Mesenchymal stem cell (in vitro differentiated cells and primary cell): ENCODE data around the gene PDZD2.
A peak's percentile ranks its signal among the peaks of the same experiment; 100 is the strongest.

ENCODE experiments used
- DNase-seq: peaks from one replicate; pipeline ENCODE4 v3.0.0-alpha.2; 2013
- H2AFZ ChIP-seq: one replicate; pipeline ENCODE4 v1.6.1; 2013; ENCODE audit warnings: low read depth, mild to moderate bottlenecking, control low read depth, inconsistent platforms, low read length, moderate library complexity
- H2AK5ac ChIP-seq: 2 replicates; pipeline ENCODE4 v1.6.1; 2013; ENCODE audit warnings: low read length, moderate library complexity, mild to moderate bottlenecking, inconsistent platforms; ENCODE audit not compliant: severe bottlenecking
- H2BK120ac ChIP-seq: one replicate; pipeline ENCODE4 v1.6.1; 2013; ENCODE audit warnings: low read depth, mild to moderate bottlenecking, inconsistent platforms, low read length, moderate library complexity
- H2BK12ac ChIP-seq, 2 experiments: one replicate each; pipeline ENCODE4 v1.6.1; 2013; ENCODE audit warnings: inconsistent platforms in 2 of 2, low read length in 2 of 2, mild to moderate bottlenecking in 2 of 2, moderate library complexity in 2 of 2, control low read depth in 1 of 2
- H2BK15ac ChIP-seq: one replicate; pipeline ENCODE4 v1.6.1; 2013; ENCODE audit warnings: mild to moderate bottlenecking, low read depth, inconsistent platforms; ENCODE audit not compliant: poor library complexity, severe bottlenecking
- H2BK5ac ChIP-seq: 2 replicates; pipeline ENCODE4 v1.6.1; 2013; ENCODE audit warnings: low read depth, mild to moderate bottlenecking, low read length, control low read depth, inconsistent platforms; ENCODE audit not compliant: poor library complexity, severe bottlenecking
- H3K14ac ChIP-seq, 2 experiments: one replicate each; pipeline ENCODE4 v1.6.1; 2013; ENCODE audit warnings: inconsistent platforms in 2 of 2, low read length in 2 of 2, control low read depth in 1 of 2, mild to moderate bottlenecking in 1 of 2, moderate library complexity in 1 of 2
- H3K18ac ChIP-seq, 2 experiments: one replicate each; pipeline ENCODE4 v1.6.1; 2013; ENCODE audit warnings: inconsistent platforms in 2 of 2, low read length in 2 of 2, control low read depth in 1 of 2, low read depth in 1 of 2, mild to moderate bottlenecking in 1 of 2
- H3K23ac ChIP-seq, 2 experiments: one replicate each; pipeline ENCODE4 v1.6.1; 2013; ENCODE audit warnings: inconsistent platforms in 2 of 2, low read length in 2 of 2, mild to moderate bottlenecking in 2 of 2, moderate library complexity in 2 of 2, control low read depth in 1 of 2
- H3K27ac ChIP-seq: 2 replicates; pipeline ENCODE4 v1.5.1; 2013; ENCODE audit warnings: mild to moderate bottlenecking, moderate library complexity, low read length, control low read depth, inconsistent platforms; ENCODE audit not compliant: poor library complexity, severe bottlenecking
- H3K27me3 ChIP-seq, 2 experiments: 2 replicates each; pipeline versions ENCODE4 v1.6.1 to v1.7.0; 2013; ENCODE audit warnings: low read length in 2 of 2, mild to moderate bottlenecking in 2 of 2, moderate library complexity in 2 of 2, control low read depth in 1 of 2, inconsistent platforms in 1 of 2; ENCODE audit not compliant: control insufficient read depth in 1 of 2, insufficient read depth in 1 of 2
- H3K36me3 ChIP-seq, 2 experiments: 2 replicates each; pipeline versions ENCODE4 v1.6.1 to v1.7.0; 2013; ENCODE audit warnings: low read length in 2 of 2, control low read depth in 1 of 2, inconsistent platforms in 1 of 2, low read depth in 1 of 2, mild to moderate bottlenecking in 1 of 2; ENCODE audit not compliant: insufficient read depth in 2 of 2, control insufficient read depth in 1 of 2
- H3K4ac ChIP-seq, 2 experiments: one replicate each; pipeline ENCODE4 v1.6.1; 2013; ENCODE audit warnings: inconsistent platforms in 2 of 2, low read length in 2 of 2, mild to moderate bottlenecking in 2 of 2, moderate library complexity in 2 of 2, control low read depth in 1 of 2, low read depth in 1 of 2
- H3K4me1 ChIP-seq: 2 replicates; pipeline ENCODE4 v1.6.1; 2013; ENCODE audit warnings: low read depth, low read length, control low read depth; ENCODE audit not compliant: control insufficient read depth, insufficient read depth
- H3K4me2 ChIP-seq: 2 replicates; pipeline ENCODE4 v1.6.1; 2013; ENCODE audit warnings: low read length, mild to moderate bottlenecking, inconsistent platforms; ENCODE audit not compliant: poor library complexity, severe bottlenecking
- H3K4me3 ChIP-seq, 2 experiments: 2 replicates each; pipeline versions ENCODE4 v1.5.1 to v1.7.0; 2013; ENCODE audit warnings: low read length in 2 of 2, mild to moderate bottlenecking in 2 of 2, control low read depth in 1 of 2, low read depth in 1 of 2; ENCODE audit not compliant: insufficient read depth in 1 of 2
- H3K79me1 ChIP-seq: replicated peaks from 2 replicates; pipeline ENCODE4 v1.6.1; 2013; ENCODE audit warnings: mild to moderate bottlenecking, control low read depth, low read length, inconsistent platforms; ENCODE audit not compliant: poor library complexity, severe bottlenecking
- H3K9ac ChIP-seq: 2 replicates; pipeline ENCODE4 v1.7.0; 2013; ENCODE audit warnings: mild to moderate bottlenecking, low read length, moderate library complexity
- H3K9me3 ChIP-seq: 2 replicates; pipeline ENCODE4 v1.7.0; 2013; ENCODE audit warnings: mild to moderate bottlenecking, low read length; ENCODE audit not compliant: control insufficient read depth
- H4K8ac ChIP-seq: one replicate; pipeline ENCODE4 v1.6.1; 2013; ENCODE audit warnings: inconsistent platforms, mild to moderate bottlenecking, low read length, moderate library complexity
- H4K91ac ChIP-seq: one replicate; pipeline ENCODE4 v1.6.1; 2013; ENCODE audit warnings: mild to moderate bottlenecking, low read length, inconsistent platforms
- WGBS: methylation state at CpG from one replicate; pipeline ENCODE4 v1.1.7; 2013; ENCODE audit warnings: mixed read lengths; 5-methylcytosine and 5-hydroxymethylcytosine counted together

Gene PDZD2

DNA sequence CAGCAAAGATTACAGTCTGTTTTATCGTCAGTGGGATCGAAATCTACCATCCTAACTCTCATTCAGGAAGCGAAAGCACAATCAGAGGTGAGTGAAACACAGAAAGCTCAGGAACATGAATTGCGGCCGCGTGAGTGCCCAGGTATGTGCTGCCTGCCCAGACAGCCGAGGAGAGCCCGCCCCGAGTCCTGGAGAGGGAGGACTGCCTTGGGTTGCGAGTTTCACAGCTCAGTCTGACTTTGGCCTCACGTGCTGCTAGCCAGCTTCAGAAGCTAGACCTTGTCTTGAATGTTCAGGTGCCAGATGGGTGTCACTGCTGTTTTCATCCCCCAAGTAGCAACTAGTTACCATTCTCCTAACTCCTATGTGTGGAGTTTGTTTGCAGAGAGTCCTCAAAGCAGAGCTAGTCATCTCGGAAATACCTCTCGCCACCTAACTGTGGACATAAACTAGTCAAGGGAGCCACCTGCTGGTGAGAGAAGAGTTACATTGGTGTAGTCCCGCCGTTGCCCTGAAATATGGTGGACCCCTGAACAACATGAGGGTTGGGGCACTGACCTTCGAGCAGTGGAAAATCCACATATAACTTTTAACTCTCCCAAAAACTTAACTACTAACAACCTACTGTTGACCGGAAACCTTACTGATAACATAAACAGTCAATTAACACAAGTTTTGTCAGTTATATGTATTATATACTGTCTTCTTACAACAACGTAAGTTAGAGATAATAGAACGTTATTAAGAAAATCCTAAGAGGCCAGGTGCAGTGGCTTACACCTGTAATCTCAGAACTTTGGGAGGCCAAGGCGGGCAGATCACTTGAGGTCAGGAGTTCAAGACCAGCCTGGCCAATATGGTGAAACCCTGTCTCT, 454.2 kb downstream of the PDZD2 start:
- no peak overlapping the region for H2BK5ac ChIP-seq
- H4K8ac ChIP-seq, result no peak overlapping the region
- 63% methylated on average over 19 of the region's 20 CpGs for WGBS
- H3K4me1 ChIP-seq, result peaks cover 3% of the 10 kb centered on the region
- peaks cover 34 to 47% of the 10 kb centered on the region in 2 experiments for H3K36me3 ChIP-seq
- no peak overlapping the region for H2AK5ac ChIP-seq
- no peak overlapping the region for H3K18ac ChIP-seq
- H2BK15ac ChIP-seq, result no peak overlapping the region
- H3K79me1 ChIP-seq, result no peaks in the 10 kb centered on the region
- no peak overlapping the region for H2BK120ac ChIP-seq
- H2AFZ ChIP-seq, result no peak overlapping the region
- H3K9ac ChIP-seq, result no peak overlapping the region
- no peak overlapping the region for H4K91ac ChIP-seq
- H3K4me2 ChIP-seq, result no peak overlapping the region
- peak; percentile 77 for DNase-seq
- no peak overlapping the region for H3K4me3 ChIP-seq
- no peaks in the 10 kb centered on the region for H3K9me3 ChIP-seq
- no peak overlapping the region for H3K14ac ChIP-seq
- H3K23ac ChIP-seq, result peak overlapping the region in 1 of 2 experiments; percentile 53
- H2BK12ac ChIP-seq, result peak overlapping the region in 1 of 2 experiments; percentile 21
- no peaks in the 10 kb centered on the region for H3K27me3 ChIP-seq
- no peak overlapping the region for H3K27ac ChIP-seq
- no peak overlapping the region for H3K4ac ChIP-seq

DNA sequence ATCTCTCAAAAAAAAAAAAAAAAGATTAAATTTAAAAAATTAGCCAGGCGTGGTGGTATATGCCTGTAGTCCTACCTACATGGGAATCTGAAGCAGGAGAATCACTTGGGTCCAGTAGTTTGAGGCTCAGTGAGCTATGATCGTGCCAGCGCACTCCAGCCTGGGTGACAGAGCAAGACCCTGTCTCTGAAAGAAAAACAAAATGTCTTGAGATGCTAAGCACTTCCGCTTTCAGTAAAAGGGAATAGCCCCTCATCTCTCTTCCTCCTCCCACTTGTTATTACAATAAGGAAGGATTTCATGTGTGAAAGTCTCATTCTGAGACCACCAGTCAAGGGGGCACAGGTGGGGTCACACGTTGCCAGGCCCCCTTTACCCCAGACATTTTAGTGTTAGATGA, 455.8 kb downstream of the PDZD2 start:
- Histone ChIP-seq H3K9me3 (no peaks in the 10 kb centered on the region), H3K36me3 (peaks cover 36 to 59% of the 10 kb centered on the region in 2 experiments), H3K4ac (no peak overlapping the region), H4K8ac (no peak overlapping the region), H3K4me1 (peaks cover 3% of the 10 kb centered on the region), H3K27ac (no peak overlapping the region), H4K91ac (no peak overlapping the region), H2BK15ac (no peak overlapping the region), H3K14ac (no peak overlapping the region), H3K79me1 (peaks cover 4% of the 10 kb centered on the region), H2AK5ac (no peak overlapping the region), H2BK5ac (no peak overlapping the region), H3K23ac (no peak overlapping the region), H3K27me3 (no peaks in the 10 kb centered on the region), H3K4me3 (no peak overlapping the region), H3K4me2 (no peak overlapping the region), H2AFZ (no peak overlapping the region), H2BK12ac (no peak overlapping the region), H3K9ac (no peak overlapping the region), H2BK120ac (no peak overlapping the region), H3K18ac (no peak overlapping the region)
- DNase-seq, result no peak
- 99% methylated on average over 3 of the region's 5 CpGs for WGBS

DNA sequence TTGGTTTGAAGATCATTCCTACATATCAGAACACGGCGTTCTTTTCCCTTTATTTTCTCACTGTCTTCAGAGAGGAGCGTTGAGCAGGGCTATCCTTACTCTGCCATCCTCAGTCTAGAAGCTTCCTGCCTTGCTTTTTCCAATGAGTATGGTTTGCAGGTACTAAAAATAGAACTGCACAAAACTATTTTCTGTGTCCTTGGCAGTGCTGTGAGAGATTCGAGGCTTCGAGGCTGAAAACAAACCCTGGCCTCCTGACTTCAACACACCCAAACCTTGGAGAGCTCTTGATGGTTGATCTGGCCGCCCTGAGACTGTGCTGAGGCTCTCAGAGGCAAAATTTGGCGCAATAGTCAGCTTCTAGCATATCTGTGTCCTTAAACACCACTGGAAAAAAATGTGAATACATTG, 456.3 kb downstream of the PDZD2 start:
- H3K4me2 ChIP-seq, result no peak overlapping the region
- no peaks in the 10 kb centered on the region for H3K27me3 ChIP-seq
- no peak overlapping the region for H2AK5ac ChIP-seq
- H2BK120ac ChIP-seq, result no peak overlapping the region
- no peak overlapping the region for H2BK15ac ChIP-seq
- H3K9me3 ChIP-seq, result no peaks in the 10 kb centered on the region
- no peak overlapping the region for H2BK5ac ChIP-seq
- peaks cover 38 to 60% of the 10 kb centered on the region in 2 experiments for H3K36me3 ChIP-seq
- no peak overlapping the region for H3K23ac ChIP-seq
- H3K4me3 ChIP-seq, result no peak overlapping the region
- H3K79me1 ChIP-seq, result peaks cover 8% of the 10 kb centered on the region
- H2BK12ac ChIP-seq, result no peak overlapping the region
- 83% methylated on average over 2 of the region's 7 CpGs for WGBS
- no peak overlapping the region for H3K14ac ChIP-seq
- no peak overlapping the region for H4K8ac ChIP-seq
- DNase-seq, result peak; percentile 7
- peaks cover 3% of the 10 kb centered on the region for H3K4me1 ChIP-seq
- no peak overlapping the region for H3K27ac ChIP-seq
- H2AFZ ChIP-seq, result no peak overlapping the region
- H3K4ac ChIP-seq, result no peak overlapping the region
- H3K18ac ChIP-seq, result no peak overlapping the region
- H4K91ac ChIP-seq, result no peak overlapping the region
- H3K9ac ChIP-seq, result no peak overlapping the region

DNA sequence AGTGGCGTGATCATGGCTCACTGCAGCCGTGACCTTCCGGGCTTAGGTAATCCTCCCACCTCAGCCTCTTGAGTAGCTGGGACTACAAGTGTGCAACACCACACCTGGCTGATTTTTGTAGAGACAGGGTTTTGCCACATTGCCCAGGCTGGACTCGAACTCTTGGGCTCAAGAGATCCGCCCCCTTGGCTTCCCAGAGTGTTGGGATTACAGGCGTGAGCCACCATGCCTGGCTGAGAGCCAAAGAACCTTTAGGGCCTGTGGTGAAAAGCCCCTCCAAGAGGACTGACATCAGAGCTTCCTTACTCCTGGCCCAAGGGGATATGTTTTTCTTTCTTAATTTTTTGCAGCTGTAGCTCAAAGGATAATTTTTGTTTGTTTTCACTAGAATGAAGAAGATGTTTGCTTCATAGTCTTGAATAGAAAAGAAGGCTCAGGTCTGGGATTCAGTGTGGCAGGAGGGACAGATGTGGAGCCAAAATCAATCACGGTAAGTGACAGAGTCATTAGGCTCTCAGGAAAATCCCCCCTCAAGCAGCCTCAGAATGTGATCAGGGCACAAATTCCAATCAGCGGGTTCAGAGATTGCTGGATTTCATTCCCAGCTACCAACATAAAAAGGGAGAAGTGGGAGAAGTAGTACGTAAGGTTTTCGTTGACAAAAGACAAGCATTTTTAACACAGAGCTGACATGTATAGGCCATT, 458.1 kb downstream of the PDZD2 start:
- Histone ChIP-seq H3K36me3 (peaks cover 46 to 78% of the 10 kb centered on the region in 2 experiments), H3K18ac (no peak overlapping the region), H2BK5ac (no peak overlapping the region), H2BK15ac (no peak overlapping the region), H2AK5ac (no peak overlapping the region), H3K79me1 (peaks cover 16% of the 10 kb centered on the region), H3K4me1 (peaks cover 3% of the 10 kb centered on the region), H4K91ac (no peak overlapping the region), H3K9ac (no peak overlapping the region), H3K14ac (no peak overlapping the region), H2BK12ac (no peak overlapping the region), H3K4me3 (no peak overlapping the region), H3K9me3 (no peaks in the 10 kb centered on the region), H2BK120ac (no peak overlapping the region), H3K27me3 (no peaks in the 10 kb centered on the region), H3K23ac (no peak overlapping the region), H3K27ac (no peak overlapping the region), H4K8ac (no peak overlapping the region), H3K4me2 (no peak overlapping the region), H2AFZ (no peak overlapping the region), H3K4ac (no peak overlapping the region)
- DNase-seq, result no peak
- WGBS, result 92% methylated on average over 10 of the region's 10 CpGs
